ENCODE results near the gene NPR2. TPM values are rescaled to one million over a fixed set of nuclear protein-coding genes. Genes with fewer than 3 reads are reported as not detected.

The NPR2 gene
- total and polyA plus RNA-seq, 4 donors, result 6.2 to 16.1 (median 13.5) TPM

- H3K27ac ChIP-seq (ENCODE audit: low read depth in 1 of 2, low read length in 1 of 2), result no peak overlapping the region
- TF ChIP-seq CTCF (IDR thresholded peaks at IDR 0.05; ENCODE audit: control extremely low read depth, extremely low read depth), result no peak
- H3K4me3 ChIP-seq, result no peak overlapping the region
- H3K27me3 ChIP-seq (ENCODE audit: control insufficient read depth in 3 of 3, insufficient read depth in 3 of 3, low read length in 2 of 3), result no peaks in the 10 kb centered on the region
- H3K4me1 ChIP-seq (ENCODE audit: control insufficient read depth in 5 of 5, insufficient read depth in 5 of 5, low read length in 5 of 5), result peaks cover 4 to 23% (median 11%) of the 10 kb centered on the region in 5 donors
- no peak for ATAC-seq (ENCODE audit: insufficient read depth, low FRiP score)
- no peak overlapping the region for H3K9ac ChIP-seq (ENCODE audit: insufficient read depth in 1 of 2, low read length in 2 of 2)
- H3K36me3 ChIP-seq (ENCODE audit: control insufficient read depth in 4 of 4, insufficient read depth in 4 of 4, low read length in 4 of 4), result peaks cover 0 to 3% (median 0%) of the 10 kb centered on the region in 4 donors
- no peak for DNase-seq
- 95 to 96% methylated on average over 5 of the region's 5 CpGs for WGBS, 2 donors
- no peaks in the 10 kb centered on the region for H3K9me3 ChIP-seq (ENCODE audit: control insufficient read depth in 4 of 4, insufficient read depth in 3 of 4, low read length in 3 of 4)
These were observed 45.2 kb downstream of the NPR2 start for GRCh38 chr9:35836595-35836994.

- Histone ChIP-seq H3K27me3 (ENCODE audit: control insufficient read depth in 3 of 3, insufficient read depth in 3 of 3, low read length in 2 of 3) (no peaks in the 10 kb centered on the region), H3K4me1 (ENCODE audit: control insufficient read depth in 5 of 5, insufficient read depth in 5 of 5, low read length in 5 of 5) (peaks cover 3 to 14% (median 11%) of the 10 kb centered on the region in 5 donors), H3K36me3 (ENCODE audit: control insufficient read depth in 4 of 4, insufficient read depth in 4 of 4, low read length in 4 of 4) (peaks cover 0 to 3% (median 2%) of the 10 kb centered on the region in 4 donors), H3K9ac (ENCODE audit: insufficient read depth in 1 of 2, low read length in 2 of 2) (no peak overlapping the region), H3K27ac (ENCODE audit: low read depth in 1 of 2, low read length in 1 of 2) (no peak overlapping the region), H3K9me3 (ENCODE audit: control insufficient read depth in 4 of 4, insufficient read depth in 3 of 4, low read length in 3 of 4) (no peaks in the 10 kb centered on the region), H3K4me3 (no peak overlapping the region)
- no peak for DNase-seq
- WGBS, 2 donors, result 82 to 87% methylated on average over 5 of the region's 5 CpGs
- no peak for ATAC-seq (ENCODE audit: insufficient read depth, low FRiP score)
- TF ChIP-seq CTCF (IDR thresholded peaks at IDR 0.05; ENCODE audit: control extremely low read depth, extremely low read depth), result no peak
These were observed 48.5 kb downstream of the NPR2 start for GRCh38 chr9:35839926-35840325.

GRCh38 chr9:35840881-35841644 is 49.7 kb downstream of the NPR2 start:
- Histone ChIP-seq H3K4me3 (no peak overlapping the region), H3K9me3 (ENCODE audit: control insufficient read depth in 4 of 4, insufficient read depth in 3 of 4, low read length in 3 of 4) (no peaks in the 10 kb centered on the region), H3K27me3 (ENCODE audit: control insufficient read depth in 3 of 3, insufficient read depth in 3 of 3, low read length in 2 of 3) (no peaks in the 10 kb centered on the region), H3K4me1 (ENCODE audit: control insufficient read depth in 5 of 5, insufficient read depth in 5 of 5, low read length in 5 of 5) (peaks cover 6 to 21% (median 16%) of the 10 kb centered on the region in 5 donors), H3K9ac (ENCODE audit: insufficient read depth in 1 of 2, low read length in 2 of 2) (no peak overlapping the region), H3K36me3 (ENCODE audit: control insufficient read depth in 4 of 4, insufficient read depth in 4 of 4, low read length in 4 of 4) (peaks cover 0 to 5% (median 2%) of the 10 kb centered on the region in 4 donors), H3K27ac (ENCODE audit: low read depth in 1 of 2, low read length in 1 of 2) (no peak overlapping the region)
- 91 to 96% methylated on average over 15 of the region's 15 CpGs for WGBS, 2 donors
- TF ChIP-seq CTCF (IDR thresholded peaks at IDR 0.05; ENCODE audit: control extremely low read depth, extremely low read depth), result no peak
- ATAC-seq (ENCODE audit: insufficient read depth, low FRiP score) (no peak), DNase-seq (no peak)

- Histone ChIP-seq H3K9me3 (ENCODE audit: control insufficient read depth in 4 of 4, insufficient read depth in 3 of 4, low read length in 3 of 4) (no peaks in the 10 kb centered on the region), H3K27ac (ENCODE audit: low read depth in 1 of 2, low read length in 1 of 2) (no peak overlapping the region), H3K4me1 (ENCODE audit: control insufficient read depth in 5 of 5, insufficient read depth in 5 of 5, low read length in 5 of 5) (peaks cover 6 to 21% (median 16%) of the 10 kb centered on the region in 5 donors), H3K36me3 (ENCODE audit: control insufficient read depth in 4 of 4, insufficient read depth in 4 of 4, low read length in 4 of 4) (peaks cover 0 to 5% (median 3%) of the 10 kb centered on the region in 4 donors), H3K27me3 (ENCODE audit: control insufficient read depth in 3 of 3, insufficient read depth in 3 of 3, low read length in 2 of 3) (no peaks in the 10 kb centered on the region), H3K9ac (ENCODE audit: insufficient read depth in 1 of 2, low read length in 2 of 2) (no peak overlapping the region), H3K4me3 (no peak overlapping the region)
- 83 to 93% methylated on average over 5 of the region's 5 CpGs for WGBS, 2 donors
- no peak for TF ChIP-seq CTCF (IDR thresholded peaks at IDR 0.05; ENCODE audit: control extremely low read depth, extremely low read depth)
- no peak for ATAC-seq (ENCODE audit: insufficient read depth, low FRiP score)
- DNase-seq, result no peak
These were observed 50.2 kb downstream of the NPR2 start for GRCh38 chr9:35841645-35841900.

Data from lung (tissue), 12 donors.